Cardiac muscle cell (in vitro differentiated cells and primary cell): Measurements from ENCODE around the gene IQGAP1. TPM values are rescaled to one million over a fixed set of nuclear protein-coding genes. Genes with fewer than 3 reads are reported as not detected.

Experiments
- DNase-seq, 2 donors: peaks; one replicate each; pipeline versions ENCODE4 v3.0.0 to v3.0.0-alpha.2; 2010 to 2017; ENCODE audit warnings: low read depth in 1 of 2, low spot score in 1 of 2
- H3K27ac ChIP-seq: fragments of 200-600 bp; sonication (generic); 2 replicates; pipeline ENCODE4 v1.5.1; 2016
- H3K27me3 ChIP-seq: fragments of 200-600 bp; sonication (generic); 2 replicates; pipeline ENCODE4 v1.6.0; 2016; ENCODE audit warnings: control low read depth
- H3K36me3 ChIP-seq: fragments of 200-600 bp; sonication (generic); 2 replicates; pipeline ENCODE4 v1.5.1; 2016; ENCODE audit warnings: control low read depth
- H3K4me1 ChIP-seq: fragments of 200-600 bp; sonication (generic); 2 replicates; pipeline ENCODE4 v1.8.1; 2017; ENCODE audit warnings: low read depth, mild to moderate bottlenecking, mixed run types
- H3K4me3 ChIP-seq: fragments of 200-600 bp; sonication (generic); 2 replicates; pipeline ENCODE4 v1.5.1; 2016; ENCODE audit warnings: mild to moderate bottlenecking
- H3K9me3 ChIP-seq: fragments of 200-600 bp; sonication (generic); 2 replicates; pipeline ENCODE4 v1.5.1; 2017; ENCODE audit warnings: low read depth, mild to moderate bottlenecking, control low read depth
- polyA plus RNA-seq: library from polyadenylated mRNA; unstranded; fragments of >200 nt; fragmentation: Nextera tagmentation; extraction: Ambion mirVana; gene quantifications from 2 replicates; pipeline ENCODE4 v1.2.1, GENCODE V29; 2016
- total RNA-seq: library from RNA; depleted of rRNA; stranded (reverse); fragments of >200 nt; gene quantifications from 2 replicates; pipeline ENCODE4 v1.2.3, GENCODE V29; 2016
- TF ChIP-seq, protein P1 (sequence below): IDR thresholded peaks from 2 replicates; pipeline ENCODE4 v1.5.1; 2012; ENCODE audit warnings: low read depth, mild to moderate bottlenecking, low read length

Gene IQGAP1
- total and polyA plus RNA-seq, 2 experiments from 2014 or later: 9.1 to 14.2 TPM

DNA sequence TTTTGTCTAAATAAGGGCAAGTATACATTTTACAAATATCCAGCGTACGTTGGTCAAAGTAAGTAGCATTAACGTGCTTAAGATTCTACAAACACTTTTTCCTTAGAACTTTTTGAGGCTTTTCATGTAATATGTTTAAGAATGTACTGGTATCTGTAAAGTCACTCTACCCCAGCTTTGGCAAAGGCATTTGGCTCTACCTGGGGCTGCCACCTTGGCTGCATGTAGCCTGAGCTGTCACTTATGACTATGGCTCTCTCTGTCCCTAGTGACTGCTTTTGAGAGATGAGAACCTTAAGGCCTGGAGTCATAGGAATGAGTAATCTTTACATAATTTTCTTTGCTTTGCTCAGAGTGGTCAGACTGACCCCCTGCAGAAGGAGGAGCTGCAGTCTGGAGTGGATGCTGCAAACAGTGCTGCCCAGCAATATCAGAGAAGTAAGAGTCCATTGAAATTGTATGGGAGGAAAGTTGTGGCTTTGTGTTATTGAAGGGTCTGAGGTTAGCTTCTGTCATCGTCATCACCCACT lies 61.2 kb downstream of the IQGAP1 start:
- TF ChIP-seq, protein P1, sequence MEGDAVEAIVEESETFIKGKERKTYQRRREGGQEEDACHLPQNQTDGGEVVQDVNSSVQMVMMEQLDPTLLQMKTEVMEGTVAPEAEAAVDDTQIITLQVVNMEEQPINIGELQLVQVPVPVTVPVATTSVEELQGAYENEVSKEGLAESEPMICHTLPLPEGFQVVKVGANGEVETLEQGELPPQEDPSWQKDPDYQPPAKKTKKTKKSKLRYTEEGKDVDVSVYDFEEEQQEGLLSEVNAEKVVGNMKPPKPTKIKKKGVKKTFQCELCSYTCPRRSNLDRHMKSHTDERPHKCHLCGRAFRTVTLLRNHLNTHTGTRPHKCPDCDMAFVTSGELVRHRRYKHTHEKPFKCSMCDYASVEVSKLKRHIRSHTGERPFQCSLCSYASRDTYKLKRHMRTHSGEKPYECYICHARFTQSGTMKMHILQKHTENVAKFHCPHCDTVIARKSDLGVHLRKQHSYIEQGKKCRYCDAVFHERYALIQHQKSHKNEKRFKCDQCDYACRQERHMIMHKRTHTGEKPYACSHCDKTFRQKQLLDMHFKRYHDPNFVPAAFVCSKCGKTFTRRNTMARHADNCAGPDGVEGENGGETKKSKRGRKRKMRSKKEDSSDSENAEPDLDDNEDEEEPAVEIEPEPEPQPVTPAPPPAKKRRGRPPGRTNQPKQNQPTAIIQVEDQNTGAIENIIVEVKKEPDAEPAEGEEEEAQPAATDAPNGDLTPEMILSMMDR: no peak
- Histone ChIP-seq H3K27ac (no peak overlapping the region), H3K9me3 (no peaks in the 10 kb centered on the region), H3K27me3 (no peaks in the 10 kb centered on the region), H3K4me1 (no peaks in the 10 kb centered on the region), H3K36me3 (peaks cover 31% of the 10 kb centered on the region), H3K4me3 (no peak overlapping the region)
- DNase-seq: no peak

DNA sequence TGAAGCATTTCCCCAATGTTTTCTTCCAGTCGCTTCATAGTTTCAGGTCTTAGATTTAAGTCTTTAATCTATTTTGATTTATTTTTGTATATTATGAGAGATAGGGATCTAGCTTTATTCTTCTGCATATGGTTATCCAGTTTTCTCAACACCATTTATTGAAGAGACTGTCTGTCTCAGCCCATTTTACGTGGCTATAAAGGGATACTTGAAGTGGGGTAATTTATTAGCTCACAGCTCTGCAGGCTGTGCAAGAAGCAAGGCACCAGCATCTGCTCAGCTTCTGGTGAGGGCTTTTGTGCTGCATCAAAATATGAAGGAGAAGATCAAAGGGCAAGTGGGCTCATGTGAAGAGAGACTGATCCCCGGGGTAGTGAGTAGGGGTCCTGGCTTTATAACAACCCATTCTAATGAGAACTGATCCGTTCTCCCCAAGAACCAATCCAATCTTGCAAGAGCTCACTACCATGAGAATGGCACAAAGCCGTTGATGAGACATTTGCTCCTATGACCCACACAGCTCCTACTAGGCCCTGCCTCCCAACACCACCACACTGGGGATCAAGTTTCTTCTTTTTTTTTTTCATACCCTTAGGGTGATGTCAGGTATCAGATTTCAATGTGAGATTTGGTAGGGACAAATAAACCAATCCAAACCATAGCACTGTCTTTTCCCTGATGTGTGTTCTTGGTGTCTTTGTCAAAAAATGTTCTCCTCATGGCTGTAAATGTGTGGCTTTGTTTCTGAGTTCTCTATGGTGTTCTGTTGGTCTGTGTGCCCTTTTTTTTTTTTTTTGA lies 63.2 kb downstream of the IQGAP1 start:
- no peaks in the 10 kb centered on the region for H3K9me3 ChIP-seq
- H3K36me3 ChIP-seq: peaks cover 40% of the 10 kb centered on the region
- no peak for DNase-seq
- TF ChIP-seq, protein P1: no peak
- H3K27me3 ChIP-seq: no peaks in the 10 kb centered on the region
- no peak overlapping the region for H3K27ac ChIP-seq
- H3K4me1 ChIP-seq: no peaks in the 10 kb centered on the region
- H3K4me3 ChIP-seq: no peak overlapping the region

GRCh38 chr15:90456236-90456635 lies 68.2 kb downstream of the IQGAP1 start:
- no peak for DNase-seq
- H3K36me3 ChIP-seq: peaks cover 37% of the 10 kb centered on the region
- no peaks in the 10 kb centered on the region for H3K4me1 ChIP-seq
- TF ChIP-seq, protein P1: no peak
- H3K9me3 ChIP-seq: no peaks in the 10 kb centered on the region
- H3K4me3 ChIP-seq: no peak overlapping the region
- H3K27me3 ChIP-seq: no peaks in the 10 kb centered on the region
- H3K27ac ChIP-seq: no peak overlapping the region

DNA sequence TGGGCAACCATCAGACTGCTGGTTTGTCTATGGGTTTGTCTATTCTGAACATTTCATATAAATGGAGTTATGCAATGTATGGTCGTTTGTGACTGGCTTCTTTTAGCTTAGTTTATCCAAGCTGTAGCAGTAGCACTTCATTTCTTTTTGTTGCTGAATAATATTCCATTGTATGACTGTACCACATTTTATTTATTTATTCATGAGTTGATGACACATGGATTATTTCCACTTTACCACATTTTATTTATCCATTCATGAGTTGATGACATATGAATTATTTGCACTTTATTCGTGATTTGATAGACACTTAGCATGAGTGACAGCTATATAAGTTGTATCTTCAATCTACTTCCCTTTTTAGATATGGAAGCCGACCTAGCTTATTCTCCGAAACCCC lies 70.0 kb downstream of the IQGAP1 start:
- Histone ChIP-seq H3K27me3 (no peaks in the 10 kb centered on the region), H3K36me3 (peaks cover 29% of the 10 kb centered on the region), H3K27ac (no peak overlapping the region), H3K4me3 (no peak overlapping the region), H3K9me3 (no peaks in the 10 kb centered on the region), H3K4me1 (peaks cover 9% of the 10 kb centered on the region)
- no peak for DNase-seq
- TF ChIP-seq, protein P1: no peak

DNA sequence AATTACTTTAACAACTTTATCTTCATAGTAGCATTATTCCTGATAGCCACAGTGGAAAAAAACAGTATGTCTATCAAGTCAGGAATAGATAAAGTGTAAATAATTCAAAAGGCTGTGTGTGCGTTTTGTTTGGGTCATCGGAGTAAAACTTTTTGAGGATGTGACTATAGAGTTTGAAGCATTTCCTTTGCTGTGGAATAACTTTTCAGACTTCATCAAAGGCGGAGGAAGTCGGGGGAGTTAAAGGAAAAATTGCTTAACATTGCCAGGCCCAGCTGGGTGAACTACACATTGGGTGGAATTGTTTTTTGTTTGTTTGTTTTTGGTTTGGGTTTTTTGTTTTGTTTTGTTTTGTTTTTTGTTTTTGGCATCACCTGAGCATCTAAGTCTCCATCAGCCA lies 71.3 kb downstream of the IQGAP1 start:
- Histone ChIP-seq H3K4me3 (no peak overlapping the region), H3K27me3 (no peaks in the 10 kb centered on the region), H3K9me3 (no peaks in the 10 kb centered on the region), H3K36me3 (peaks cover 16% of the 10 kb centered on the region), H3K4me1 (peaks cover 22% of the 10 kb centered on the region), H3K27ac (no peak overlapping the region)
- TF ChIP-seq, protein P1: no peak
- peak in 1 of 2 donors; percentile 74 for DNase-seq
